GM19099 (cell line): Measurements from ENCODE around the gene HYI.

ENCODE experiments used
- POLR2A ChIP-seq: IDR thresholded peaks from 3 replicates; pipeline ENCODE4 v1.6.1; 2011; ENCODE audit warnings: low read depth; ENCODE audit not compliant: insufficient read length; ENCODE audit errors: extremely low read depth

HYI gene

GRCh38 chr1:43423672-43424550 is 29.8 kb downstream of the HYI start:
- no peak for TF ChIP-seq POLR2A

DNA sequence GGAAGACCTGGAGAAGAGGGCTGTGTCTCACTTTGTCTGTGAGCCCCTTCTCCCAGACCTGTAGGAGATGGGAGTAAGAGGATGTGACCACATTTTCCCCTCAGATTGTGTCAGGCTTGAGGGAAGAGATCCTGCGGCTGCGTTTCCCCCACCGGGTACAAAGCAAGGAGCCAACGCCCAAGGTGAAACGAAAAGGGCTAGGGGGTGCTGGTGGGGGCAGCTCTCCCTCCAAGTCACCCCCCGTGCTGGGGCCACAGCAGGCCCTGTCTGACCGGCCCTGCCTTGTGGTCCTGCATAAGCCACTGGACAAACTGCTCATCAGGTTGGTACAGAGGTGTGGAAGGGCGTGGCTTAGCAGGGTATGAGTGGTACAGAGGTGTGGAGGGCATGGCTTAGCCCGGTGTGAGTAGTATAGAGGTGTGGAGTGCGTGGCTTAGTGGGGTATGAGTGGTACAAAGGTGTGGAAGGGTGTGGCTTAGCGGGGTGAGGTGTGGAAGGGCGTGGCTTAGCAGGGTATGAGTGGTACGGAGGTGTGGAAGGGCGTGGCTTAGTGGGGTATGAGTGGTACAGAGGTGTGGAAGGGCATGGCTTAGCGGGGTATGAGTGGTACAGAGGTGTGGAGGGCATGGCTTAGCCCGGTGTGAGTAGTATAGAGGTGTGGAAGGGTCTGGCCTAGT is 30.6 kb downstream of the HYI start:
- TF ChIP-seq POLR2A: no peak

GRCh38 chr1:43421976-43422750 is 31.6 kb downstream of the HYI start:
- no peak for TF ChIP-seq POLR2A

- no peak for TF ChIP-seq POLR2A
These were observed 32.3 kb downstream of the HYI start for GRCh38 chr1:43421396-43421795.

- no peak for TF ChIP-seq POLR2A
These were observed 32.9 kb downstream of the HYI start for GRCh38 chr1:43420874-43421273.

DNA sequence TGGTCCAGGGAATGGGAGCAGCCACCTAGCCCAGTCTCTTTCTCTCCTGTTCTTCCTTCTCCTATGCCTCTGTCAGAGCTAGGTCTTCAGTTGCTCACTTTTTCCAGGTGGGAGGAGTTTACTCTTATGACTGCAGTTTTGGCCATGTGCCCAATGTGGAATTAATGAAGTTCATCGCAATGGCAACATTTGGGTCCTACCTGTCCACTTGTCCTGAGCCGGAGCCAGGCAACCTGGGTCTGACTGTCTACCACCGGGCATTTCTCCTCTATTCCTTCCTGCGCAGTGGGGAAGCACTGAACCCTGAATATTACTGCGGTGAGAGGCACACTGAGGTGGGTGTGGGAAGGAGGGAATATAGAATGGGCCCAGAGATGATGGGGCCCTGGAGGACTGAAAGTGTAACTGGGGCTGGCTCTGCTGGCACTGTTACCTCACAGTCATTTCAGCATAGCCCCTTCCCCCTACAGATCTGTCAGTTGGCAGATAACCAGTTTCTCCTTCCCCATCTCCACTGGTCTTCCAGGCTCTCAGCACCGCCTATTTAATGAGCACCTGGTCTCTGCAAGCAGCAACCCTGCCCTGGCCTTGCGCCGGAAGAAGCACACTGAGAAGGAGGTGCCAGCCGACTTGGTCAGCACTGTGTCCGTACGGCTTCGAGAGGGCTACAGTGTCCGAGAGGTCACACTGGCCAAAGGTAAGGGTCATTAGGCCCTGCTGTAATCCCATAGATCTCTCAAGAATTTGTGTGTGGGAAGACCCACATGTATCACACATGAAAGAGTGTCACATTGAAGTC is 33.9 kb downstream of the HYI start:
- TF ChIP-seq POLR2A: no peak

DNA sequence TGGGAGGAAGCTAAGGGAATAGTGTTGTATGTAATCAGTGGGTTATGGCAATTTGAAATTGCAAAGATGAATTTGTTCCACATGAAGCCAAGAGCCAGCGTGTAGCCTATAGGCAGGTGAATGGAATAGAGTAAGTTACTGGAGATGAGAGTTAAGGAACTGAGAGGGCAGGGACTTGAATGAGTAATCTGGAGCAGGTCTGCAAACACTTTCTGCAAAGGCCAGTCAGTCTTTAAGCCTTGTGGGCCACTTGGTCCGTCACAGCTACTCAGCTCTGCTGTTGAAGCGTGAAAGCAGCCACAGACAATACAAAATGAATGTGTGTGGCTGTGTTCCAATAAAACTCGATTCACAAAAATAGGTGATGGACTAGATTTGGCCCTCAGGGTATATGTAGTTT is 34.9 kb downstream of the HYI start:
- TF ChIP-seq POLR2A: no peak

DNA sequence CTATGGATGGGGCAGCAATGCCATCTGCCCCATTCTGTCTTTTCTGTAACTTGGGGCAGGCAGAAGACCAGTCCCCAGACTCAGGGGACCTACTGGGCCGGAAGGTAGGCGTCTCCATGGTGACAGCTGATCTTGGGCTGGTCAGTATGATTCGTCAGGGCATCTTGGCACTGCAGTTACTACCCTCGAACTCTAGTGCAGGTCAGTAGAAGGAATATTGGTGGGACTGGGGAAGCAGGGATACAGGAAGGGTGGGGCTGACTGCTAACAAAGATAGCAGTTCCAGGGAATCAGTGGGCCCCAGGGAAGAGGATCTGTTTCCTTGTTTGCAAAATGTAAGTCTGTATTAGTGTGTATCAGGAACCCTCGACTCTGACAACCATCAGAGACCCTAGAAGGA is 37.8 kb downstream of the HYI start:
- no peak for TF ChIP-seq POLR2A

GRCh38 chr1:43414634-43415223 is 39.0 kb downstream of the HYI start:
- TF ChIP-seq POLR2A: no peak

DNA sequence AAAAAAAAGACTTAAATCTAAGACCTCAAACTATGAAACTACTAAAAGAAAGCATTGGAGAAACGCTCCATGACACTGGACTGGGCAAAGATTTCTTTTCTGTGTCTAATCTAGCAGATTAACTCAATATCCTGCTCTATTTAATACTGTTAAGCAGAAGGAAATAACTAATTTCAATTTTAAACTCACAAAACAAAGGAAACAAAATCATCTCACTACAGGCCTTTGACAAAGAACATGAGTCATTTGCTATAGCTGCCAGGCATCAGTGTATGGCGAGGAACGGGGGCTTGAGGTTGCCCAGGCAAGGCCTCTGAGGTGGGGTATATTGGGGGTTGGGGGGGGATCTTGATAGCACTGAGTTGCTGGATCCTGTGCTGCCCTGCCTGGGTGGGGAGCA is 43.2 kb downstream of the HYI start:
- TF ChIP-seq POLR2A: no peak

DNA sequence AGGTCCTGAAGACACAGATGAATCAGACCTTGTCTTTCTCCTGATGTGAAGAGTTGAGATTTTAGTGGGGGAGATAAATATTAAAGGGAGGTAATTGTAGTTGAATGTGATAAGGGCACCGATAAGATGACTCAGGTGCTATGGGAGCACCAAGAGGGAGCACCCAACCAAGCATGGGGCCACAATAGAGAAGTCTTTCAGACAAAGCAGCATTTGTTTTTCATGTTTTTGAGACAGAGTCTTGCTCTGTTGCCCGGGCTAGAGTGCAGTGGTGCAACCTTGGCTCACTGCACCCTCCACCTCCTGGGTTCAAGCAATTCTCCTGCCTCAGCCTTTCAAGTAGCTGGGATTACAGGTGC is 47.9 kb downstream of the HYI start:
- TF ChIP-seq POLR2A: no peak

GRCh38 chr1:43405219-43405875 is 48.4 kb downstream of the HYI start:
- TF ChIP-seq POLR2A: no peak

GRCh38 chr1:43404353-43404752 is 49.4 kb downstream of the HYI start:
- TF ChIP-seq POLR2A: no peak

GRCh38 chr1:43402089-43402865 is 51.5 kb downstream of the HYI start:
- TF ChIP-seq POLR2A: no peak
